GM12872 (cell line): ENCODE data around the gene SLC27A5.
A peak's percentile ranks its signal among the peaks of the same experiment; 100 is the strongest.

ENCODE experiments used
- CTCF ChIP-seq: IDR thresholded peaks from 3 replicates; pipeline ENCODE4 v1.5.1; 2011; ENCODE audit warnings: low read depth, mild to moderate bottlenecking, low read length, moderate library complexity; ENCODE audit not compliant: insufficient read depth

SLC27A5 gene

GRCh38 chr19:58514564-58515022 lies 2.8 kb upstream of the SLC27A5 start:
- TF ChIP-seq CTCF = no peak

GRCh38 chr19:58513694-58514563 lies 2.1 kb upstream of the SLC27A5 start:
- peak; percentile 80 for TF ChIP-seq CTCF

GRCh38 chr19:58513213-58513693 lies 1.5 kb upstream of the SLC27A5 start:
- TF ChIP-seq CTCF = no peak

GRCh38 chr19:58510084-58510862 lies 1.5 kb downstream of the SLC27A5 start:
- no peak for TF ChIP-seq CTCF

- TF ChIP-seq CTCF = no peak
These were observed 2.1 kb downstream of the SLC27A5 start for GRCh38 chr19:58509731-58510083.

- TF ChIP-seq CTCF = no peak
These were observed 11.6 kb downstream of the SLC27A5 start for GRCh38 chr19:58500242-58500641.

- peak; percentile 27; the same call in 1 of the 3 replicates for TF ChIP-seq CTCF
These were observed 12.5 kb downstream of the SLC27A5 start for GRCh38 chr19:58499021-58499927.
